ENCODE measurements around the gene PHTF2.

- TF ChIP-seq POLR2A (IDR thresholded peaks at IDR 0.05; ENCODE audit: low read depth, low read length) (no peak), CTCF (conservative IDR thresholded peaks at IDR 0.05; ENCODE audit: low read depth, low read length) (no peak), RFX5 (IDR thresholded peaks at IDR 0.05; ENCODE audit: low read depth, low read length) (no peak), CHD1 (IDR thresholded peaks at IDR 0.05; ENCODE audit: low read depth, low read length) (no peak), RAD21 (IDR thresholded peaks at IDR 0.05; ENCODE audit: low read length) (no peak), USF2 (IDR thresholded peaks at IDR 0.05; ENCODE audit: low read depth, low read length) (no peak), BHLHE40 (IDR thresholded peaks at IDR 0.05; ENCODE audit: low read depth, low read length) (no peak), MAZ (IDR thresholded peaks at IDR 0.05; ENCODE audit: borderline replicate concordance, low read depth, low read length) (no peak)
These were observed 143.9 kb downstream of the PHTF2 start for GRCh38 chr7:77942431-77942830.

All from IMR-90 (cell line).